ENCODE measurements around the gene SUCO.

SUCO gene

GRCh38 chr1:172599912-172600311, 67.0 kb downstream of the SUCO start:
- no peak for TF ChIP-seq CTCF (IDR thresholded peaks at IDR 0.05; ENCODE audit: low read depth, low read length)
- H3K4me3 ChIP-seq (ENCODE audit: low read depth, low read length), result no peak overlapping the region

GRCh38 chr1:172600615-172601014, 67.7 kb downstream of the SUCO start:
- no peak overlapping the region for H3K4me3 ChIP-seq (ENCODE audit: low read depth, low read length)
- TF ChIP-seq CTCF (IDR thresholded peaks at IDR 0.05; ENCODE audit: low read depth, low read length), result no peak

- no peak for TF ChIP-seq CTCF (IDR thresholded peaks at IDR 0.05; ENCODE audit: low read depth, low read length)
- no peak overlapping the region for H3K4me3 ChIP-seq (ENCODE audit: low read depth, low read length)
These were observed 68.2 kb downstream of the SUCO start for GRCh38 chr1:172601046-172601630.

GRCh38 chr1:172602706-172603105, 69.8 kb downstream of the SUCO start:
- H3K4me3 ChIP-seq (ENCODE audit: low read depth, low read length), result no peak overlapping the region
- no peak for TF ChIP-seq CTCF (IDR thresholded peaks at IDR 0.05; ENCODE audit: low read depth, low read length)

GRCh38 chr1:172603816-172604215, 70.9 kb downstream of the SUCO start:
- no peak overlapping the region for H3K4me3 ChIP-seq (ENCODE audit: low read depth, low read length)
- TF ChIP-seq CTCF (IDR thresholded peaks at IDR 0.05; ENCODE audit: low read depth, low read length), result no peak

GRCh38 chr1:172605641-172606040, 72.7 kb downstream of the SUCO start:
- TF ChIP-seq CTCF (IDR thresholded peaks at IDR 0.05; ENCODE audit: low read depth, low read length), result no peak

GRCh38 chr1:172607145-172607544, 74.2 kb downstream of the SUCO start:
- no peak for TF ChIP-seq CTCF (IDR thresholded peaks at IDR 0.05; ENCODE audit: low read depth, low read length)

More at GRCh38 chr1:172605641-172606040, 72.7 kb downstream of the SUCO start:
- no peak overlapping the region for H3K4me3 ChIP-seq (ENCODE audit: low read depth, low read length)

More at GRCh38 chr1:172607145-172607544, 74.2 kb downstream of the SUCO start:
- H3K4me3 ChIP-seq (ENCODE audit: low read depth, low read length), result no peak overlapping the region
